ENCODE measurements around the gene UNC119B. TPM values are rescaled to one million over a fixed set of nuclear protein-coding genes. Genes with fewer than 3 reads are reported as not detected.
A peak's percentile ranks its signal among the peaks of the same experiment; 100 is the strongest.
"Not testable (repeated sequence)": the region's sequence is repeated elsewhere in the genome, so short reads cannot be mapped to it uniquely, and the experiment has no call there.

UNC119B gene
- polyA plus RNA-seq, 1 donor from 2014 or later, result 4.9 TPM

DNA sequence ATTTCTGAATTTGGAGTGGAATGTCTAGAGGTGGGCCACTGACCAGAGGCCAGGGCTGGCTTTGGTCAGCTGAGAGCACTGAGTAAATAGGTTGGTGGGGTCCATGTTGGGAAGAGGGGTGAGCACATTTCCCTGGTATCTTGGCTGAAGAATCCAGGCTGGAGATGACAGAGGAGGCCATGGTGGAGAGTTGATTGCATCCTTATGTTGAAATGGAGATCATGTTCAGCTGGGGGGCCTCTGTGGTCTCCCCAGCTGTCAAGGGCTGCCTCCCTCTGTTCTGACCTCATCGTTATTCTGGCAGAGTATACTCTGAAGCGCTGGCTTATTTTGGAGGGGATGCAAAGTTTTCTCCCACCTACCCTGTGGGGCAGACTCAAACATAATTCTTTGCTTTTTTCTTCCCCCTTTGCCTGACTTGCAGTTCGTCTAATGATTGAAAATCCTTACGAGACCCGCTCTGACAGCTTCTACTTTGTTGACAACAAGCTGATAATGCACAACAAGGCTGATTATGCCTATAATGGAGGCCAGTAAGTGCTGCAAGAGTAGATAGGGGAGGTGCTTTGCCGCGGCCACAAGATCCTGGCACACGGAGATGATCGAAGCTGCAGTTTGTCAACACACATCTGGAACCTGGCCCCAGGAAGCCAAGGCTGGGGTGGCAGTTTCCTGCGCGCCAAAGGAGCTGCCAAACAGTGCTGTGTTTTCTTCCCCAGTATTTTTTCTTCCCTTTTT lies 9.4 kb downstream of the UNC119B start:
- Mint-ChIP-seq H3K9me3 (no peaks in the 10 kb centered on the region), H3K36me3 (peaks cover 15% of the 10 kb centered on the region), H3K4me3 (peak overlapping the region in 1 of 4 donors; percentile 32), H3K4me1 (peaks cover 10 to 17% (median 10%) of the 10 kb centered on the region in 3 donors), H3K27ac (no peak overlapping the region), H3K27me3 (no peaks in the 10 kb centered on the region)

GRCh38 chr12:120720234-120720986 lies 10.2 kb downstream of the UNC119B start:
- Mint-ChIP-seq H3K4me3 (peak overlapping the region in 1 of 4 donors; percentile 32), H3K36me3 (peaks cover 15% of the 10 kb centered on the region), H3K27ac (no peak overlapping the region), H3K4me1 (peaks cover 15 to 24% (median 17%) of the 10 kb centered on the region in 3 donors), H3K27me3 (no peaks in the 10 kb centered on the region), H3K9me3 (no peaks in the 10 kb centered on the region)

DNA sequence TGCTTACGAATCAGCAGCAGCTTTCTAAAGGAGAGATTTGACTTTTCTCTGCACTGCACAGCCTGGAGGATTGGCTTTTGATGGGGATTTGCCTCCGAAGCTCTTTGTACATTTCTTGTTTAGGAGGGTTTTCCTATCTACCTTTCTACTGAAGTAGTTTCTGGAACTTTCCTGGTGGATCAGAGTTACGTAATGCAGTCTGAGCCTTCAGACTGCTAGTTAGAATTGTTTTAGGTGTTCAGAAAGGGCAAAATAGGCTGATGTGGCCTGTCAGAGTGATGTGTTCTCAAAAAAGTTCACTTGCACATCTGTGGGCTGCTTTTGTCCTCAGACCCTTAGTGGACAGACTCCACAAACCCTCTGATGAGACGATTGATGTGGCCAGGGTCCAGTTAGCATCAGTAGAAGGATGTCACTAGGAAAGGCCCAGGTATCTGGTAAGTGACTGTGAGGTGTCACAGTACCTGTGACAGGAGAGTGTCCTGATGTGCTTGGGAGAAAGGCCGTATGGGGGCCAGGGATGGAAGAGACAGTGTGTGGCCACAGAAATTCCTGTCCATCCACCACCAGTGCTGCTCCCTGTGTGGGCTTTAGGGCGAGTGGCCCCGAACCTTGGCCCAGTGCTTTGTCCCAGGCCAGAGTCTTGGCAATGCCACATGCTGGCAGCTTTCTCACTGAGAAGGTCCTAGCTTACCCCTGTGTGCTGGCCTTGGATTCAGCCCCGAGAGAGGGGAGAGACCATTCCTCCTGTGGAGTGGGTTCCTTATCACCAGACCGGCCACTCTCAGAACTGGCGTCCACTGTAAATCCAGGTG lies 10.9 kb downstream of the UNC119B start:
- no peak overlapping the region for H3K27ac Mint-ChIP-seq
- H3K36me3 Mint-ChIP-seq, result peaks cover 15% of the 10 kb centered on the region
- H3K9me3 Mint-ChIP-seq, result no peaks in the 10 kb centered on the region
- H3K27me3 Mint-ChIP-seq, result no peaks in the 10 kb centered on the region
- peaks cover 18 to 26% (median 19%) of the 10 kb centered on the region in 3 donors for H3K4me1 Mint-ChIP-seq
- H3K4me3 Mint-ChIP-seq, result peak overlapping the region in 2 of 4 donors; percentile 37 to 67

DNA sequence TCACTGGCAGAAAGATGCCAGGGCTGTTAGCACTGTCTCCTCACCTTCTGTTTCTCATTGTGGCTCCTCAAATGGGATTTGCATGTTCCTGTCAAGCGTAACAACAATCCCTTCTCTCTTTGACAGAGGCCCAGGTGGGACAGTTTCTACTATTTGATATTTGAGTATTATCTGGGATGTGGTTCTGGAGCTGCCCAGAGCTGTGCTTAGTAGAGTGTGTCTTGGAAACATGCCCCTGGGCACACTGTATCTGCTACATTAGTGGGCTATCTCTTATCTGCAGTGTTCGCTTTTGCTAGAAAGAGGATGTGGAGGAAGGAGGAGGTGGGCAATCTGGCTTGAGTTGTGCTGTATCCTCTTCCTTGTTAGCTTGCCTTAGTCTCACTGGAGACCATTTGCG lies 11.6 kb downstream of the UNC119B start:
- Mint-ChIP-seq H3K27me3 (no peaks in the 10 kb centered on the region), H3K36me3 (peaks cover 13% of the 10 kb centered on the region), H3K9me3 (no peaks in the 10 kb centered on the region), H3K4me1 (peaks cover 20 to 28% (median 22%) of the 10 kb centered on the region in 3 donors), H3K27ac (peak overlapping the region in 1 of 3 donors; percentile 73), H3K4me3 (peak overlapping the region in 3 of 4 donors; percentile 44 to 75 (median 67))

- peak overlapping the region in 2 of 4 donors; percentile 22 to 44 for H3K4me3 Mint-ChIP-seq
- peaks cover 20 to 28% (median 22%) of the 10 kb centered on the region in 3 donors for H3K4me1 Mint-ChIP-seq
- no peak overlapping the region for H3K27ac Mint-ChIP-seq
- no peaks in the 10 kb centered on the region for H3K9me3 Mint-ChIP-seq
- H3K36me3 Mint-ChIP-seq, result peaks cover 13% of the 10 kb centered on the region
- H3K27me3 Mint-ChIP-seq, result no peaks in the 10 kb centered on the region
These were observed 12.5 kb downstream of the UNC119B start for GRCh38 chr12:120722784-120723183.

GRCh38 chr12:120724720-120725119 lies 14.5 kb downstream of the UNC119B start:
- peaks cover 20 to 29% (median 22%) of the 10 kb centered on the region in 3 donors for H3K4me1 Mint-ChIP-seq
- H3K9me3 Mint-ChIP-seq, result no peaks in the 10 kb centered on the region
- peak overlapping the region in 1 of 3 donors; percentile 33 for H3K27ac Mint-ChIP-seq
- H3K4me3 Mint-ChIP-seq, result peak overlapping the region in 3 of 4 donors; percentile 74 to 89 (median 88)
- H3K27me3 Mint-ChIP-seq, result no peaks in the 10 kb centered on the region
- peaks cover 12% of the 10 kb centered on the region for H3K36me3 Mint-ChIP-seq

DNA sequence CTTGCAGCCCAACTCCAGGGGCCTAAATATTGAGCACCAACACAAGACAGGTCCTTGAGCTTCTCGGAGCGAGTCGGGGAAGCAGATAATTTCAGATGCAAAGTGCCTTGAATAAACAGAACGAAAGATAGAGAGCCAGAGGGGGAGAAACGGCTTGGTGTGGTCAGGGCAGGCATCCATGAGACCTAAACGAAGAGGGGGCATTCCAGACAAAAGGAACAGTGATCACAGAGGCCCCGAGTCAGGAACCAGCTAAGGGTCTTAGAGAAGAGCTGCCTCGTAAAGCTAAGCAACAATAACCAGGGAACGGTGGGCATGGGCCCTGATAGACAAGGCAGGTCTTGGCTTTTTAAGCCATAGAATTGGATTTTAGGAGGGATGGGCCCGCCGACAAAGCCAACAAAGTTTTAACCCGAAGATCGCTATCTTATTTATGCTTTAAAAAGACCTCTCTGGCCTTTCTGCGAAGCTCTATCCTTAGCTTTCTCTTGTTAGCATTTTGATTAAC lies 14.9 kb downstream of the UNC119B start:
- Mint-ChIP-seq H3K4me3 (peak overlapping the region; percentile 82 to 94 (median 88)), H3K27me3 (no peaks in the 10 kb centered on the region), H3K36me3 (peaks cover 13% of the 10 kb centered on the region), H3K4me1 (peaks cover 20 to 29% (median 22%) of the 10 kb centered on the region in 3 donors), H3K9me3 (no peaks in the 10 kb centered on the region), H3K27ac (peak overlapping the region in 1 of 3 donors; percentile 14)

GRCh38 chr12:120725659-120726509 lies 15.6 kb downstream of the UNC119B start, which contains the start of gene ACADS:
Gene ACADS (plus strand): TSS chr12:120725826. CDS start chr12:120725886, 60 bp downstream.
- Mint-ChIP-seq H3K27ac (peak within 1 kb of the TSS in 2 of 3 donors; percentile 33 to 93), H3K4me1 (peaks cover 17 to 27% (median 22%) of the 10 kb centered on the region in 3 donors), H3K27me3 (no peaks in the 10 kb centered on the region), H3K4me3 (peak within 1 kb of the TSS; percentile 82 to 94 (median 88)), H3K36me3 (peaks cover 16% of the 10 kb centered on the region), H3K9me3 (no peaks in the 10 kb centered on the region)

DNA sequence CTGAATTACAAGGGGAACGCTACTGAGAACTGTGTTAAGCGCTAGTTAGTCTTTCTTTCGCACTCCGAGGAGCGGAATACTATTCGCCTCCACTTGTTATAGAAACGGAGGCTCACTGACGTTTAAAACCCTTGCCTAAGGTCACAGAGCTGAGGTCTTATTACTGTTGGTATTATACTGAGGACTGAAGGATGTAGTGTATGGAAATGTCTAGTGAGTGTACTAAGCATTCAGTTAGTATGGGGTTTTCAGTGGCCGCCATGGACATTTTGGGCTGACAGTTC lies 16.2 kb downstream of the UNC119B start:
- H3K9me3 Mint-ChIP-seq, result no peaks in the 10 kb centered on the region
- peak overlapping the region in 1 of 3 donors; percentile 93 for H3K27ac Mint-ChIP-seq
- peaks cover 13% of the 10 kb centered on the region for H3K36me3 Mint-ChIP-seq
- H3K4me3 Mint-ChIP-seq, result peak overlapping the region; percentile 82 to 94 (median 86)
- H3K27me3 Mint-ChIP-seq, result no peaks in the 10 kb centered on the region
- peaks cover 17 to 22% (median 21%) of the 10 kb centered on the region in 3 donors for H3K4me1 Mint-ChIP-seq

DNA sequence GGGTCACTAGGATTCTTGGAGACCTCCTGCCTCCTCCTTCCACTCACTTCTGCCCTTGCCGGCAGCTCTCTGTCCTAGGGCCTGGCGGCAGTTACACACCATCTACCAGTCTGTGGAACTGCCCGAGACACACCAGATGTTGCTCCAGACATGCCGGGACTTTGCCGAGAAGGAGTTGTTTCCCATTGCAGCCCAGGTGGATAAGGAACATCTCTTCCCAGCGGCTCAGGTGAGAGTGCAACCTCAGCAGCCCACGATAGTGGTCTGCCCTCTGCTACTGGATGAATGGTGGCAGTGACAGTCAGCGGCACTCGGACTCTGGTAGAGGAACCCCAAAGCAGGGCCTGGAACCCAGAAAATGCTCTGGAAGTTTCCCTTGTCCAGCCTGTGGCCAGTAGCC lies 16.7 kb downstream of the UNC119B start:
- no peaks in the 10 kb centered on the region for H3K9me3 Mint-ChIP-seq
- H3K27ac Mint-ChIP-seq, result no peak overlapping the region
- H3K4me1 Mint-ChIP-seq, result peaks cover 14 to 19% (median 17%) of the 10 kb centered on the region in 3 donors
- peaks cover 13% of the 10 kb centered on the region for H3K36me3 Mint-ChIP-seq
- H3K27me3 Mint-ChIP-seq, result no peaks in the 10 kb centered on the region
- peak overlapping the region in 2 of 4 donors; percentile 84 to 94 for H3K4me3 Mint-ChIP-seq

- not testable (repeated sequence) for H3K4me1 Mint-ChIP-seq, H3K4me3 Mint-ChIP-seq, H3K9me3 Mint-ChIP-seq, H3K27me3 Mint-ChIP-seq, H3K27ac Mint-ChIP-seq
- H3K36me3 Mint-ChIP-seq, result peaks cover 13% of the 10 kb centered on the region
These were observed 21.9 kb downstream of the UNC119B start for GRCh38 chr12:120732198-120732597.

DNA sequence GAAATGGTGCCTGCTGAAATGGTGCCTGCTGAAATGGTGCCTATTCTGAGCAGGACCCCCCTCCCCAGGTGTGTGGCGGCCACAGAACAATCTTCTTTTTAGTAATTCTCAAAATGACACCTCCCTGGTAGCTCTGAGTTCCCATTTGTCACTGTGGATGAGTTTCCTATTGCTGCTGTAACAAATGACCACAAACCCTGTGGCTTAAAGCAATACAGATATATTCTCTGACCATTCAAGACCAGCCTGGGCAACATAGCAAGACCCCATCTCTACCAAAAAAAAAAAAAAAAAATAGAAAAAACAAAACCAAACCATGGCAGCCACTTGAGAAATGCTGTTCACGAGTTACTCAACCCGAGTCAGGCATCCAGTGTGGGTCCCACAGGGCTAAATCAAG lies 23.3 kb downstream of the UNC119B start:
- Mint-ChIP-seq H3K36me3 (peaks cover 9% of the 10 kb centered on the region), H3K27me3 (no peaks in the 10 kb centered on the region), H3K9me3 (no peaks in the 10 kb centered on the region), H3K4me1 (peaks cover 0 to 1% (median 0%) of the 10 kb centered on the region in 3 donors), H3K4me3 (no peak overlapping the region), H3K27ac (no peak overlapping the region)

DNA sequence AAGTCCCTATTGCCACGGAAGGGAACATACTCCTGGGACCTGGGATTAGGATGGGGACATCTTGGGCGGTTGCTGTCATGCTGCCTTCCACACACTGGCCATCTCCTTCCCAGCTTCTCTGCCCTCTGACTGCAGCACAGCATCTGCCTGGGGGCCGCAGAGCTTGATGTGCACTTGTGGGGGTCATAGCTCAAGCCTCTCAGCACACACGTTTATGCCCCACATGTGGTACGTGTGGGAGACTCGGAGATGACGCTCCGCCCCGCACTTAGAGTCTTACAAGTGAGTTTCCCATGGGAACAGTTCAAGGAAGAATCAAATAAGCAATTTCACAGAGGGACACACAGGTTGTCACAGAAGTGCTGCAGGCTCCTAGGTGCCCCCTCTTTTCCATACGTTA lies 24.0 kb downstream of the UNC119B start:
- H3K27me3 Mint-ChIP-seq, result no peaks in the 10 kb centered on the region
- no peak overlapping the region for H3K27ac Mint-ChIP-seq
- H3K36me3 Mint-ChIP-seq, result peaks cover 9% of the 10 kb centered on the region
- no peaks in the 10 kb centered on the region for H3K9me3 Mint-ChIP-seq
- peak overlapping the region in 1 of 4 donors; percentile 32 for H3K4me3 Mint-ChIP-seq
- peaks cover 0 to 1% (median 0%) of the 10 kb centered on the region in 3 donors for H3K4me1 Mint-ChIP-seq

DNA sequence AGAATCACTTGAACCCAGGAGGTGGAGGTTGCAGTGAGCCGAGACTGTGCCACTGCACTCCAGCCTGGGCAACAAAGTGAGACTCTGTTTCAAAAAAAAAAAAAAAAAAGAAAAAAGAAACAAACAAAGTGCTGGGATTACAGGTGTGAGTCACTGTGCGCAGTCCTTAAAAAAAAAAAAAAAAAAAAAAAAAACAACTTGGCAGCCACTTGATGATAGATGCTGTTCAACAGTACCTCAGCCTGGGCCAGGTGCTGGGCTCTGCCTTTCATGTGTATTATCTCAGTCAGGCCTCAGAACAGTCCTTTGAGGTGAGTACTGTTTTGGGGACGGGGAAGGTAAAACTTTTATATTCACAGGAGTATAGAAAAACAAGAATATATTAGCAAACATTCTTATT lies 24.9 kb downstream of the UNC119B start:
- Mint-ChIP-seq H3K27ac (no peak overlapping the region), H3K27me3 (no peaks in the 10 kb centered on the region), H3K4me1 (no peaks in the 10 kb centered on the region), H3K4me3 (no peak overlapping the region), H3K9me3 (no peaks in the 10 kb centered on the region), H3K36me3 (peaks cover 7% of the 10 kb centered on the region)

Measured in IgD-negative memory B cell (primary cell).